Fibroblast of skin of abdomen (primary cell): ENCODE data around the gene EPHA8.

Experiments used
- DNase-seq: peaks from one replicate; pipeline ENCODE4 v3.0.0-alpha.2; 2013

EPHA8 gene

GRCh38 chr1:22536506-22536905 lies 26.8 kb upstream of the EPHA8 start:
- no peak for DNase-seq

- DNase-seq: no peak
Measured at GRCh38 chr1:22537441-22538139, 25.7 kb upstream of the EPHA8 start.

- DNase-seq: no peak
Measured at GRCh38 chr1:22539510-22540118, 23.7 kb upstream of the EPHA8 start.

- DNase-seq: no peak
Measured at GRCh38 chr1:22540337-22540736, 23.0 kb upstream of the EPHA8 start.

- DNase-seq: no peak
Measured at GRCh38 chr1:22542886-22543285, 20.4 kb upstream of the EPHA8 start.

GRCh38 chr1:22543679-22544078 lies 19.6 kb upstream of the EPHA8 start:
- DNase-seq: no peak

- DNase-seq: no peak
Measured at GRCh38 chr1:22544606-22545005, 18.7 kb upstream of the EPHA8 start.

GRCh38 chr1:22545141-22545540 lies 18.1 kb upstream of the EPHA8 start:
- DNase-seq: no peak

GRCh38 chr1:22547186-22547817 lies 16.0 kb upstream of the EPHA8 start:
- no peak for DNase-seq

- no peak for DNase-seq
Measured at GRCh38 chr1:22547818-22548462, 15.3 kb upstream of the EPHA8 start.

- no peak for DNase-seq
Measured at GRCh38 chr1:22550021-22550420, 13.3 kb upstream of the EPHA8 start.

- no peak for DNase-seq
Measured at GRCh38 chr1:22551591-22551990, 11.7 kb upstream of the EPHA8 start.

GRCh38 chr1:22552021-22552420 lies 11.3 kb upstream of the EPHA8 start:
- no peak for DNase-seq

- no peak for DNase-seq
Measured at GRCh38 chr1:22553104-22553880, 10.0 kb upstream of the EPHA8 start.

GRCh38 chr1:22553991-22554522 lies 9.2 kb upstream of the EPHA8 start:
- DNase-seq: no peak

- no peak for DNase-seq
Measured at GRCh38 chr1:22555371-22555656, 8.0 kb upstream of the EPHA8 start.

GRCh38 chr1:22556391-22557104 lies 6.7 kb upstream of the EPHA8 start:
- no peak for DNase-seq

GRCh38 chr1:22557341-22557950 lies 5.8 kb upstream of the EPHA8 start:
- DNase-seq: peak; percentile 58

- DNase-seq: no peak
Measured at GRCh38 chr1:22563671-22564602, 648 bp downstream of the EPHA8 start.

- no peak for DNase-seq
Measured at GRCh38 chr1:22566161-22566560, 2.9 kb downstream of the EPHA8 start.
